Transverse colon (tissue), 4 donors: ENCODE results near the gene MMP11. TPM values are rescaled to one million over a fixed set of nuclear protein-coding genes. Genes with fewer than 3 reads are reported as not detected.
A peak's percentile ranks its signal among the peaks of the same experiment; 100 is the strongest.

Source experiments
- DNase-seq: peaks from one replicate; pipeline ENCODE4 v3.0.0-alpha.2; 2019
- H3K27ac ChIP-seq, 4 donors: fragments of 200-600 bp; sonication (generic); 2 replicates each; pipeline ENCODE4 v1.5.1; 2016 to 2018; ENCODE audit warnings: inconsistent platforms in 4 of 4
- H3K27me3 ChIP-seq: fragments of 200-600 bp; sonication (generic); 2 replicates; pipeline ENCODE4 v1.5.1; 2017; ENCODE audit warnings: inconsistent platforms
- H3K36me3 ChIP-seq, 4 donors: fragments of 200-600 bp; sonication (generic); 2 replicates each; pipeline ENCODE4 v1.5.1; 2017 to 2019; ENCODE audit warnings: inconsistent platforms in 4 of 4
- H3K4me1 ChIP-seq, 4 donors: fragments of 200-600 bp; sonication (generic); 2 replicates each; pipeline ENCODE4 v1.5.1; 2017 to 2020; ENCODE audit warnings: inconsistent platforms in 4 of 4
- H3K4me3 ChIP-seq, 4 donors: fragments of 200-600 bp; sonication (generic); 1 replicate in 1 of 4; 2 replicates in 3 of 4; pipeline versions ENCODE4 v1.5.1 to v1.6.1; 2017 to 2019; ENCODE audit warnings: inconsistent platforms in 4 of 4
- H3K9me3 ChIP-seq, 2 donors: fragments of 200-600 bp; sonication (generic); 2 replicates each; pipeline ENCODE4 v1.5.1; 2017 to 2019; ENCODE audit warnings: inconsistent platforms in 2 of 2
- CTCF ChIP-seq, 5 experiments: fragments of 200-600 bp in 3 of 5; fragments of 450-650 bp in 2 of 5; sonication (generic) in 3 of 5; IDR thresholded peaks; 1 replicate in 2 of 5; 2 replicates in 3 of 5; pipeline ENCODE4 v1.5.1; 2016 to 2017; ENCODE audit warnings: antibody characterized with exemption in 5 of 5, inconsistent platforms in 3 of 5, mild to moderate bottlenecking in 2 of 5, moderate library complexity in 1 of 5
- EP300 ChIP-seq: sonication (generic); formaldehyde crosslinking; IDR thresholded peaks from one replicate; pipeline ENCODE4 v1.6.1; 2017; ENCODE audit warnings: antibody characterized with exemption, low read depth
- POLR2A ChIP-seq: fragments of 450-650 bp; IDR thresholded peaks from one replicate; pipeline ENCODE4 v1.6.1; 2016; ENCODE audit warnings: antibody characterized with exemption, mild to moderate bottlenecking, moderate library complexity
- POLR2AphosphoS5 ChIP-seq, 3 donors: sonication (generic); formaldehyde crosslinking; IDR thresholded peaks; one replicate each; pipeline ENCODE4 v1.6.1; 2016; ENCODE audit warnings: antibody characterized with exemption in 3 of 3
- WGBS, 2 donors: methylation state at CpG; one replicate each; pipeline ENCODE4 v1.1.5; 2018; ENCODE audit warnings: low coverage in 1 of 2; 5-methylcytosine and 5-hydroxymethylcytosine counted together
- in situ Hi-C, 4 donors: fragments of 200-750 bp; cut with MboI; loops; one replicate each; pipeline versions ENCODE4 v1.15.0 to v1.15.1; 2017; ENCODE audit warnings: low sequenced_read_pairs in 3 of 4, low pct_ligation_motif_present in 1 of 4, low pct_unique_long_range_greater_than_20kb in 1 of 4
- intact Hi-C: fragments of 100-400 bp; cut with DNase I; formaldehyde crosslinking; loops from one replicate; pipeline ENCODE4 v1.15.1; 2023; ENCODE audit warnings: low total_unique reads
- total RNA-seq, 4 donors: library from RNA; depleted of rRNA; stranded (reverse); fragments of >200 nt; gene quantifications; one replicate each; pipeline ENCODE4 v1.1.0, GENCODE V29; 2016

MMP11 gene
- total RNA-seq, 4 donors from 2014 or later = 1.2 to 2.2 (median 1.6) TPM

GRCh38 chr22:23774922-23775436 is 2.3 kb downstream of the MMP11 start:
- no peak for DNase-seq
- WGBS, 2 donors = 69 to 83% methylated on average over 1 to 2 of the region's 2 CpGs
- TF ChIP-seq POLR2A (no peak), CTCF (IDR thresholded peaks at IDR 0.05) (no peak)
- peaks cover 4 to 37% (median 26%) of the 10 kb centered on the region in 4 donors for H3K4me1 ChIP-seq
- no peaks in the 10 kb centered on the region for H3K36me3 ChIP-seq
- no peak overlapping the region for H3K4me3 ChIP-seq
- intact Hi-C loops (no loop called here), in situ Hi-C loops (loop anchor here in 1 of 4 donors (5.0 kb wide), 1 partner anchor 77 kb away; no protein-coding TSS in a partner anchor)
- no peaks in the 10 kb centered on the region for H3K27me3 ChIP-seq
- H3K9me3 ChIP-seq = no peaks in the 10 kb centered on the region
- peak overlapping the region in 1 of 4 donors; percentile 21 for H3K27ac ChIP-seq

- intact Hi-C loops = no loop called here
- in situ Hi-C loops = no loop called here
These were observed 3.2 kb downstream of the MMP11 start for GRCh38 chr22:23775779-23776375.

DNA sequence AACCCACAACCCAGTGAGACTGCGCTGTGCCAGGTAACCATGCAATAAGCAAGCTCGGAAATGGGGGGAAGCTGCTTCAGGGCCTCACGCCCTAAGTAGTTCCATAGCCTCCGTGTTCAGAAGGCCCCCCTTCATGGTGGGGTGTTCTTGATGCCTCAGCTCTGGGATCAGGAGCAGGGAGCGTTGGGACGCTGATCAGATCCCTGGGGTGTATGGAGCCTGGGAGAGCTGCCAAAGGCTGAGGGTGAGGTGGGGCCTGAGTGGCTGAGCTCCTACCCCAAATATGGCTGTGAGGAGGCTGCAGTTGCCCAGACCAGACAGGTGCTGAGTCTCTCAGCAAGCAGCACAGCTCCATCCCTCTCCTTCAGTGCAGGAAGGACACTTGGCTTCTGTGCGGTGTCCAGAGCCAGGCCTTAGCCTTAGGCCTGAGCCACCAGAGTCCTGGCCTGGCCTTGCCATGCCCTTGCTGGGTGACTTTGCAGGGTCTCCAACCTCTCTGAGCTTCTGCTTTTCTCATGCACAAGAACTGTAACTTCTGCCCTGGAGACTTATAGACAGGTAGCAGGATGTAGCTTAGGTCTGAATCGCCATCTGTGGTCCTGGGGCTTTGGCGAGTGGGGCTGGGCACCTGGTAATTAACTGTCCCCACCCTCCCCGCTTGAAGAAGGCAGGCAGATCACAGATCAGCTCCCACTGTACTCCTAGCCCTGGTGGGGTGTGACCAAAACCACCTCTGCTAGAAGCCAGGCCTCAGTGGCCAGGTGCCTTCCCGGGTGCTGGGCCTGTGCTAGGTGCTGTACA is 5.3 kb downstream of the MMP11 start:
- H3K36me3 ChIP-seq = no peaks in the 10 kb centered on the region
- 79% methylated on average over 11 of the region's 11 CpGs; no CpG with 5 or more reads in 1 of the 2 donors for WGBS, 2 donors
- H3K27ac ChIP-seq = peak overlapping the region in 2 of 4 donors; percentile 14 to 30
- H3K27me3 ChIP-seq = no peaks in the 10 kb centered on the region
- in situ Hi-C loops (no loop called here), intact Hi-C loops (no loop called here)
- H3K4me1 ChIP-seq = peaks cover 0 to 24% (median 12%) of the 10 kb centered on the region in 4 donors
- H3K4me3 ChIP-seq = no peak overlapping the region
- no peak for DNase-seq
- no peaks in the 10 kb centered on the region for H3K9me3 ChIP-seq
- TF ChIP-seq POLR2AphosphoS5 (IDR thresholded peaks at IDR 0.05) (no peak), CTCF (IDR thresholded peaks at IDR 0.05) (no peak), EP300 (no peak), POLR2A (no peak)

More at GRCh38 chr22:23775779-23776375, 3.2 kb downstream of the MMP11 start:
- TF ChIP-seq CTCF (IDR thresholded peaks at IDR 0.05) (no peak), POLR2A (no peak), POLR2AphosphoS5 (IDR thresholded peaks at IDR 0.05) (no peak)
- H3K27me3 ChIP-seq = no peaks in the 10 kb centered on the region
- no peak overlapping the region for H3K27ac ChIP-seq
- no peaks in the 10 kb centered on the region for H3K36me3 ChIP-seq
- peaks cover 4 to 36% (median 26%) of the 10 kb centered on the region in 4 donors for H3K4me1 ChIP-seq
- no peaks in the 10 kb centered on the region for H3K9me3 ChIP-seq
- WGBS, 2 donors = 77% methylated on average over 3 of the region's 3 CpGs; no CpG with 5 or more reads in 1 of the 2 donors
- no peak overlapping the region for H3K4me3 ChIP-seq
- DNase-seq = no peak

- Histone ChIP-seq H3K4me1 (peaks cover 0 to 20% (median 8%) of the 10 kb centered on the region in 4 donors), H3K9me3 (no peaks in the 10 kb centered on the region), H3K36me3 (no peaks in the 10 kb centered on the region), H3K27ac (no peak overlapping the region), H3K27me3 (no peaks in the 10 kb centered on the region), H3K4me3 (no peak overlapping the region)
- intact Hi-C loops (no loop called here), in situ Hi-C loops (no loop called here)
- WGBS, 2 donors = 81% methylated on average over 3 of the region's 3 CpGs; no CpG with 5 or more reads in 1 of the 2 donors
- DNase-seq = no peak
- TF ChIP-seq POLR2A = no peak
- TF ChIP-seq POLR2AphosphoS5 (IDR thresholded peaks at IDR 0.05) = no peak
- no peak for TF ChIP-seq CTCF (IDR thresholded peaks at IDR 0.05)
These were observed 5.9 kb downstream of the MMP11 start for GRCh38 chr22:23778577-23778900.
